NT2/D1 (cell line): ENCODE measurements around the gene HEPACAM.
A peak's percentile ranks its signal among the peaks of the same experiment; 100 is the strongest.

Source experiments
- DNase-seq: peaks from one replicate; pipeline ENCODE4 v3.0.0-alpha.2; 2011; ENCODE audit warnings: low read depth, low spot score
- H3K27me3 ChIP-seq: 2 replicates; pipeline ENCODE4 v1.6.0; 2011; ENCODE audit warnings: mild to moderate bottlenecking; ENCODE audit not compliant: insufficient read length, insufficient read depth
- H3K36me3 ChIP-seq: 2 replicates; pipeline ENCODE4 v1.6.1; 2011; ENCODE audit warnings: mild to moderate bottlenecking, low read length, mixed read lengths; ENCODE audit not compliant: insufficient read depth, insufficient read length
- H3K4me1 ChIP-seq: 2 replicates; pipeline ENCODE4 v1.5.1; 2011; ENCODE audit not compliant: insufficient read depth, insufficient read length
- H3K4me3 ChIP-seq: 2 replicates; pipeline ENCODE4 v1.5.1; 2011; ENCODE audit warnings: low read depth; ENCODE audit not compliant: insufficient read length
- H3K9ac ChIP-seq: 2 replicates; pipeline ENCODE4 v1.6.0; 2011; ENCODE audit warnings: low read depth; ENCODE audit not compliant: insufficient read length
- H3K9me3 ChIP-seq: 2 replicates; pipeline ENCODE4 v1.5.1; 2011; ENCODE audit warnings: mild to moderate bottlenecking, low read length; ENCODE audit not compliant: insufficient read depth
- SUZ12 ChIP-seq: IDR thresholded peaks from 2 replicates; pipeline ENCODE4 v1.6.1; 2011; ENCODE audit not compliant: insufficient read length, insufficient read depth; ENCODE audit errors: extremely low read depth
- YY1 ChIP-seq: IDR thresholded peaks from 2 replicates; pipeline ENCODE4 v1.6.1; 2011; ENCODE audit not compliant: insufficient read length, insufficient read depth
- ZNF274 ChIP-seq: IDR thresholded peaks from 2 replicates; pipeline ENCODE4 v1.6.1; 2011; ENCODE audit warnings: mild to moderate bottlenecking, low read depth, low read length

HEPACAM gene

DNA sequence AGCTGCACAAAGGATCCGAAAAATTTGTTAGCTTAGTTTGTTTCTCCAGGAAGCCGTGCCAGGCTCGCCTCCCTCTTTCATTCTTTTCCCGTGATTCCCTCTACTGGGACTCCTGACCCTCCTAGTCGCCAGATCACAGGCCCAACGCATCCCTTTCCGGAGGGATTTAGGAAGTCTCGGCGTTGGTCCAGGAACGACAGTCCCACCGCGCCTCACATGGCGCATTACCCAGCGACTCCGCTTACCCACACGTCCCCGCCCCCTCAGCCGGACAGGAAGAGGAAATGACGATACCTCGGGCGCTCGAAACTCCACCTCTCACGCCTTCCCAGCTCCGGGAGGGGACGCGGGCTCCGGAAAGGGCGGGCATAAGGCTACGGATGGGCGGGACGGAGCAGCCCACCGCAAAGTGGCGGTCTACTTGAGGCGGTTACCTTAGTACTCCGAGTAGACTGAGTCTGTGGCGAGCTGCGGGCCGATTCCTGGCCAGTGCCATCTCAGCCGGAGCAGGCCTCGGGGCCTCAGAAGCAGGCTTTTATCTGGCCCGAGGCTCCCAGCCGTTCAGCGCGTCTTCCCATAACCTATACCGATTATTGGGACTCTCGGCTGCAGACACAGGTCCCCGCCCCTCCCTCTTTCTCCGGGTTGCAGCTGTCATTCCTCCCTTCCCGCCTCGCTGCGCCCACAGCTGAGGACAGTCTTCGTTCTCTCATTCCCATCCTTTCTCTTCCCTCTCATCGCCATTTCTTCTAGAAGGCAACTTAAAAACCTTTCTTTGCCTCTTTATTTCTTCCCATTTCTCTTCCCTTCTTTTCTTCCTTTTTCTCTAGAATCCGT is 18.1 kb upstream of the HEPACAM start, which contains the start of gene CCDC15:
Gene CCDC15 (plus strand): TSS at position 450 of the 837 bp plus-strand sequence. CDS start 531 bp downstream, outside the sequence.
- Histone ChIP-seq H3K9me3 (no peaks in the 10 kb centered on the region), H3K27me3 (no peaks in the 10 kb centered on the region), H3K9ac (peak within 1 kb of the TSS; percentile 74), H3K4me1 (no peaks in the 10 kb centered on the region), H3K4me3 (peak within 1 kb of the TSS; percentile 73), H3K36me3 (no peaks in the 10 kb centered on the region)
- TF ChIP-seq SUZ12 (no peak), YY1 (no peak), ZNF274 (no peak)
- DNase-seq, result peak; percentile 97

DNA sequence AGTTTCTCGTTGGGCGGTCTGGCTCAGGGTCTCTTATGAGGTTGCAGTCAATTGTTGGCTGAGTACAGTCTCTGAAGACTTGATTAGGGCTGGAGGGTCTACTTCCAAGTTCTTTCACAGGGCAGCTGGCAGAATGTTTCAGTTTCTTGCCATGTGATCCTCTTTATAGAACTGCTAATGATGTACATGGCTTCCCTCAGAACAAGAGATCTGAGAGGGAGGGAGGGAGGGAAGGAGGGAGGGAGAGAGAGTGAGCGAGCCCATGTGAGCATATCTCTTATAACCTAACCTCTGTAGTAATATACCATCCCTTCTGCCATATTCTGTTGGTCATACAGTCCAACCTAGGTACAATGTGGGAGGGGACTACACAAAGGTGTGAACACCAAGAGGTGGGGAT is 15.5 kb upstream of the HEPACAM start:
- no peak overlapping the region for H3K4me3 ChIP-seq
- H3K9me3 ChIP-seq, result no peaks in the 10 kb centered on the region
- H3K4me1 ChIP-seq, result no peaks in the 10 kb centered on the region
- DNase-seq, result no peak
- no peaks in the 10 kb centered on the region for H3K36me3 ChIP-seq
- no peak for TF ChIP-seq ZNF274
- no peak for TF ChIP-seq YY1
- TF ChIP-seq SUZ12, result no peak
- H3K9ac ChIP-seq, result no peak overlapping the region
- no peaks in the 10 kb centered on the region for H3K27me3 ChIP-seq

DNA sequence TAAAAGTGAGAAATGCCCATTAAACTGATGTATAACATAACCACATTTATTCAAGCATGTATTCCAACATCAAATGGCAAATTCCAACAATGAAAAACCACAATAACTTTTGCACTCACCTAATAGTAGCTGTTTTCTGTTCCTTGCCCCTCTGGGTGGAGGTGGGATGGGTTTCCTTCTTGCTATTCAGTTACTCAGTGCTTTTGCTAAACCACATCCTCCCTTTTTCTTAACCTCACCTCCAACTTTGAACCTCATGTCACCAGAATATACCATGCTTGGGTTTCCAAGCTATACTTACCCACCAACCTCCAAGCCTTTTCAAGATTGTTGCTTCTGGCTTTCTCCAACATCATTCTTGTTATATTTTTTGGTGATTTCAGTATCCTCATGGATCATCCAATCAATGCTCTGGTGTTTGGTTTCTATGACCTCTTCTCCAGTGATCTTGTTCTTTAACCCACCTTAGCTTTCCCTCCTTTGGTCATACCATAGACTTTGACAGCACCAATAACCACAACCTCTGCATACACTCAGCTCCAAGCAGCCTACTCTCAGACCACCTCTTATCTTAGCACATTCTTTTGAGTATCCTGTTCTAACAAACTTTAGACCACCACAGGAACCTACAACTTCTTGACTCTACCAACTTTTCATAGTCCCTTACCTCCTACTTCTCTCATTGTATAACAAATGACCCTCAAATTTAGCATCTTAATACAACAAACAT is 14.9 kb upstream of the HEPACAM start:
- Histone ChIP-seq H3K36me3 (no peaks in the 10 kb centered on the region), H3K9me3 (no peaks in the 10 kb centered on the region), H3K27me3 (no peaks in the 10 kb centered on the region), H3K9ac (no peak overlapping the region), H3K4me3 (no peak overlapping the region), H3K4me1 (no peaks in the 10 kb centered on the region)
- TF ChIP-seq ZNF274, result no peak
- TF ChIP-seq YY1, result no peak
- TF ChIP-seq SUZ12, result no peak
- no peak for DNase-seq

DNA sequence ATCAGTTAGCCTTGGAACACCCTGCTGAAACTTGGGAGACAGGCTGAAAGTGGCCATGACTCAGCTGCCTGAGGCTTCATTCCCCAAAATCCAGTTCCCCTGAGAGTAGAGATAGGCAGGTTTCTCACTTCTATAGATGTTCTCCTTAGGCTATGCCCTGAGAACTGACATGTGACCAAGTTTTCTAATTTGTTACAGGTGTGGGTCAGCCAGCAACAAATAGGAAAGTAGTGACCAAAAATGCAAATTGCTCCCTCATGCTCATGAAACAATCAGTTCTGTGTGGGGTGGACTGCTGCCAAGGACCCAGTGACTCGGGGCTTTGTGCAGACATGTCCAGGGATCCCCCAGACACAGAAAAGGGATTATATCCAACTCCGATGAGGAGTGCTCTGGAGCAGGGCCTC is 10.9 kb upstream of the HEPACAM start:
- Histone ChIP-seq H3K9me3 (no peaks in the 10 kb centered on the region), H3K27me3 (no peaks in the 10 kb centered on the region), H3K4me3 (no peak overlapping the region), H3K9ac (no peak overlapping the region), H3K4me1 (no peaks in the 10 kb centered on the region), H3K36me3 (no peaks in the 10 kb centered on the region)
- TF ChIP-seq SUZ12 (no peak), YY1 (no peak), ZNF274 (no peak)
- DNase-seq, result no peak

DNA sequence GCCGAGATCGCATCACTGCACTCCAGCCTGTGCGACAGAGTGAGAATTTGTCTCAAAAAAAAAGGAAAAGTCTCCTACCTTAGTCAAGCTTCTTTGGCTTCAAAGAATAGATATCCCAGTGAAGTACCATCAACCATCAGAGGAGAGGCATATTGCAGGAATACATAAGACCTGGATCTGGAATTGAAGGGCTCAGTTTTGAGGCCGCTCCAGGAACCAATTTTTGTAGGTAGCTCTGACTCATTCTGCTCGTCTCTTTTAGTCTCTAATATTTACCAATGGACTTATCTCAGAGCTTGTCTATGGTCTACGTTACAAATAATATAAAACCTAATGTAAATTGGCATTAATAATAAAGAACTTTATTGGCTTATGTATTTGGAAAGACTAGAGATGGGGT is 10.0 kb upstream of the HEPACAM start:
- no peaks in the 10 kb centered on the region for H3K9me3 ChIP-seq

DNA sequence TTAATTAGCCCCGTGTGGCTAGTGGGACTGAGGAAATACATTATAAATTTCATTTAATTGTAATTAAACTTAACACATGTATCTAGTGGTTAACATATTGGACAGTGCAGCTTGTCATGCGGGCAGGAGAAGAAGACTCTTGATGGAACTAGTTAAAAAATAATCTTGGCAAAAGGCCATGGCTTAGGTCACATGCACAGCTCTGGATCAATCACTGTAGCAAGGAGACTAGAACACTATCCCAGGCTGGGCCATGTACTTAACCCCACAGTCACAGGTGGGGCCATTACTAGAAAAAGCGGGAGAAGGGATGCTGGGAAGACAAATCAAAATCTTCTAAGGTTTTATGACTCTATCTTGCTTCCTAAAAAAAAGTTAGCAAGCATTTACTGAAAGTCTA is 8.7 kb upstream of the HEPACAM start:
- Histone ChIP-seq H3K4me3 (no peak overlapping the region), H3K9ac (no peak overlapping the region), H3K27me3 (no peaks in the 10 kb centered on the region), H3K4me1 (no peaks in the 10 kb centered on the region), H3K36me3 (no peaks in the 10 kb centered on the region), H3K9me3 (no peaks in the 10 kb centered on the region)
- TF ChIP-seq SUZ12, result no peak
- no peak for TF ChIP-seq YY1
- TF ChIP-seq ZNF274, result no peak
- no peak for DNase-seq

More for the DNA sequence above, 10.0 kb upstream of the HEPACAM start:
- Histone ChIP-seq H3K4me1 (no peaks in the 10 kb centered on the region), H3K36me3 (no peaks in the 10 kb centered on the region), H3K9ac (no peak overlapping the region), H3K4me3 (no peak overlapping the region), H3K27me3 (no peaks in the 10 kb centered on the region)
- TF ChIP-seq YY1 (no peak), SUZ12 (no peak), ZNF274 (no peak)
- DNase-seq, result no peak

DNA sequence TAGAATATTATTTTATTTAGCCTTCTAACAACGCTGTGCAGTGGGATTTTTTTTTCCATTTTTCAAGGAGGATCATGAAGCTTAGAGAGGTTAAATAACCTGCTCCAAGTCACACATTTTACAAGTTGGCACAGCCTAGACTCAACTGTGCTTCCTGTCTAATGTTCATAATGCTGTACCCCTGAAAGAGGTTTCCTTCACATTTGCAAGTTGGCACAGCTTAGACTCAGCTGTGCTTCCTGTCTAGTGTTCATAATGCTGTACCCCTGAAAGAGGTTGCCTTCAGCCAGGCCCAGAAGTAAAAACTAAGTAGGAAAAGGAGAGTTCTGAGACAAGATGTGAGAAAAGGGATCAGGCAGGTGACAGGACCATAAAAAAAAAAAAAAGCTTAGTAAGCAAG is 7.9 kb upstream of the HEPACAM start:
- Histone ChIP-seq H3K4me3 (no peak overlapping the region), H3K4me1 (no peaks in the 10 kb centered on the region), H3K9me3 (no peaks in the 10 kb centered on the region), H3K27me3 (no peaks in the 10 kb centered on the region), H3K36me3 (no peaks in the 10 kb centered on the region), H3K9ac (no peak overlapping the region)
- TF ChIP-seq YY1 (no peak), SUZ12 (no peak), ZNF274 (no peak)
- DNase-seq, result no peak
